ENCODE data around the gene LARP1. TPM values are rescaled to one million over a fixed set of nuclear protein-coding genes. Genes with fewer than 3 reads are reported as not detected.

The LARP1 gene
- total RNA-seq, 1 donor from 2014 or later, result 231 TPM

GRCh38 chr5:154778534-154778933 lies 23.4 kb downstream of the LARP1 start:
- peaks cover 5% of the 10 kb centered on the region for H3K36me3 Mint-ChIP-seq (ENCODE audit: low read depth)
- H3K27me3 Mint-ChIP-seq, result no peaks in the 10 kb centered on the region
- intact Hi-C loops (cut with micrococcal nuclease), result no loop called here
- H3K4me1 Mint-ChIP-seq, result peaks cover 71% of the 10 kb centered on the region
- no peak for TF ChIP-seq CTCF (IDR thresholded peaks at IDR 0.05)
- no peak overlapping the region for H3K27ac Mint-ChIP-seq
- ATAC-seq (ENCODE audit: low read depth) (no peak), DNase-seq (no peak)
- ChIA-PET CTCF (interaction anchor here (0.9 kb wide), 1 partner anchor 9 kb away, joined by 3 read pairs; no protein-coding TSS in a partner anchor), POLR2A (no interaction called here)
- H3K9me3 Mint-ChIP-seq, result no peaks in the 10 kb centered on the region
- H3K4me3 Mint-ChIP-seq, result no peak overlapping the region

GRCh38 chr5:154779105-154779504 lies 23.9 kb downstream of the LARP1 start:
- ChIA-PET CTCF (no interaction called here), POLR2A (no interaction called here)
- DNase-seq (no peak), ATAC-seq (ENCODE audit: low read depth) (no peak)
- Mint-ChIP-seq H3K27ac (no peak overlapping the region), H3K4me1 (peaks cover 73% of the 10 kb centered on the region), H3K36me3 (ENCODE audit: low read depth) (peaks cover 5% of the 10 kb centered on the region), H3K9me3 (no peaks in the 10 kb centered on the region), H3K4me3 (no peak overlapping the region), H3K27me3 (no peaks in the 10 kb centered on the region)
- TF ChIP-seq CTCF (IDR thresholded peaks at IDR 0.05), result no peak
- intact Hi-C loops (cut with micrococcal nuclease), result no loop called here

GRCh38 chr5:154780128-154780527 lies 25.0 kb downstream of the LARP1 start:
- Mint-ChIP-seq H3K27me3 (no peaks in the 10 kb centered on the region), H3K36me3 (ENCODE audit: low read depth) (peaks cover 6% of the 10 kb centered on the region), H3K9me3 (no peaks in the 10 kb centered on the region), H3K4me3 (peak overlapping the region; percentile 11), H3K27ac (peak overlapping the region; percentile 41), H3K4me1 (peaks cover 73% of the 10 kb centered on the region)
- intact Hi-C loops (cut with micrococcal nuclease), result no loop called here
- DNase-seq, result no peak
- no peak for TF ChIP-seq CTCF (IDR thresholded peaks at IDR 0.05)
- no peak for ATAC-seq (ENCODE audit: low read depth)
- POLR2A ChIA-PET, result no interaction called here
- CTCF ChIA-PET, result no interaction called here

GRCh38 chr5:154782326-154782725 lies 27.1 kb downstream of the LARP1 start:
- Mint-ChIP-seq H3K36me3 (ENCODE audit: low read depth) (peaks cover 7% of the 10 kb centered on the region), H3K27ac (peak overlapping the region; percentile 53), H3K4me1 (peaks cover 86% of the 10 kb centered on the region), H3K9me3 (no peaks in the 10 kb centered on the region), H3K4me3 (no peak overlapping the region), H3K27me3 (no peaks in the 10 kb centered on the region)
- TF ChIP-seq CTCF (IDR thresholded peaks at IDR 0.05), result no peak
- ATAC-seq (ENCODE audit: low read depth) (no peak), DNase-seq (no peak)
- intact Hi-C loops (cut with micrococcal nuclease), result loop anchor here (2.0 kb wide), 1 partner anchor 16 kb away; no protein-coding TSS in a partner anchor
- POLR2A ChIA-PET, result no interaction called here
- CTCF ChIA-PET, result no interaction called here

- ChIA-PET POLR2A (no interaction called here), CTCF (no interaction called here)
- Mint-ChIP-seq H3K36me3 (ENCODE audit: low read depth) (peaks cover 7% of the 10 kb centered on the region), H3K4me3 (no peak overlapping the region), H3K27me3 (no peaks in the 10 kb centered on the region), H3K9me3 (no peaks in the 10 kb centered on the region), H3K4me1 (peaks cover 92% of the 10 kb centered on the region), H3K27ac (peak overlapping the region; percentile 24)
- no peak for TF ChIP-seq CTCF (IDR thresholded peaks at IDR 0.05)
- DNase-seq (no peak), ATAC-seq (ENCODE audit: low read depth) (no peak)
- intact Hi-C loops (cut with micrococcal nuclease), result loop anchor here (2.0 kb wide), 1 partner anchor 16 kb away; no protein-coding TSS in a partner anchor
Measured at GRCh38 chr5:154782812-154783592, 27.8 kb downstream of the LARP1 start.
